HepG2 (cell line): Measurements from ENCODE around the gene SSC4D. TPM values are rescaled to one million over a fixed set of nuclear protein-coding genes. Genes with fewer than 3 reads are reported as not detected.

Experiments used
- KDM5A ChIP-seq: fragments of 200-600 bp; sonication (generic); IDR thresholded peaks from 2 replicates; pipeline ENCODE4 v1.7.0; 2018; ENCODE audit warnings: antibody characterized with exemption, mild to moderate bottlenecking, low read length, borderline replicate concordance
- KLF9 ChIP-seq: IDR thresholded peaks from 2 replicates; pipeline ENCODE4 v1.6.1; 2016; ENCODE audit warnings: low read depth
- MEIS1 ChIP-seq: sonication (generic); formaldehyde crosslinking; IDR thresholded peaks from 2 replicates; pipeline ENCODE4 v1.9.0; 2021; ENCODE audit warnings: mild to moderate bottlenecking, missing genetic modification reagents, moderate library complexity, borderline replicate concordance
- RBAK ChIP-seq: sonication (generic); formaldehyde crosslinking; IDR thresholded peaks from 2 replicates; pipeline ENCODE4 v1.5.1; 2020; ENCODE audit warnings: mild to moderate bottlenecking, missing genetic modification reagents
- RBFOX2 ChIP-seq: fragments of 200-400 bp; formaldehyde crosslinking; IDR thresholded peaks from 2 replicates; pipeline ENCODE4 v1.6.1; 2017; ENCODE audit warnings: low read depth, mild to moderate bottlenecking, low read length
- RFX3 ChIP-seq: IDR thresholded peaks from 2 replicates; pipeline ENCODE4 v1.6.1; 2016; ENCODE audit warnings: missing biosample characterization, missing genetic modification reagents
- ZNF329 ChIP-seq: sonication (generic); formaldehyde crosslinking; IDR thresholded peaks from 2 replicates; pipeline ENCODE4 v1.9.0; 2021; ENCODE audit warnings: low read depth, mild to moderate bottlenecking, missing genetic modification reagents
- ZNF512B ChIP-seq: sonication (generic); formaldehyde crosslinking; IDR thresholded peaks from 2 replicates; pipeline ENCODE4 v1.5.1; 2020; ENCODE audit warnings: missing genetic modification reagents, mild to moderate bottlenecking, borderline replicate concordance
- ZNF546 ChIP-seq: sonication (generic); formaldehyde crosslinking; conservative IDR thresholded peaks from 2 replicates; pipeline ENCODE4 v1.8.1; 2023; ENCODE audit warnings: mild to moderate bottlenecking, missing genetic modification reagents
- ZNF747 ChIP-seq: sonication (generic); formaldehyde crosslinking; IDR thresholded peaks from 2 replicates; pipeline ENCODE4 v1.8.1; 2023; ENCODE audit warnings: missing genetic modification reagents, mild to moderate bottlenecking, borderline replicate concordance
- ZNF770 ChIP-seq: sonication (generic); formaldehyde crosslinking; IDR thresholded peaks from 2 replicates; pipeline ENCODE4 v1.5.0; 2020; ENCODE audit warnings: mild to moderate bottlenecking, missing genetic modification reagents
- ZNF776 ChIP-seq: sonication (generic); formaldehyde crosslinking; IDR thresholded peaks from 2 replicates; pipeline ENCODE4 v1.4.0; 2020; ENCODE audit warnings: mild to moderate bottlenecking, missing genetic modification reagents
- ZSCAN30 ChIP-seq: sonication (generic); formaldehyde crosslinking; IDR thresholded peaks from 2 replicates; pipeline ENCODE4 v1.5.0; 2020; ENCODE audit warnings: mild to moderate bottlenecking, missing genetic modification reagents
- polyA plus RNA-seq, 8 experiments: library from polyadenylated mRNA; depleted of rRNA in 3 of 8; stranded (reverse) in 7 of 8; unstranded in 1 of 8; fragments of >200 nt; fragmentation: Illumina TruSeq in 4 of 8; extraction: Trizol in 4 of 8; gene quantifications; 2 replicates each; pipeline versions ENCODE4 v1.2.1 to v1.2.3, GENCODE V29; 2011 to 2016; ENCODE audit warnings: low read depth in 4 of 8, missing spikeins in 1 of 8, mixed read lengths in 1 of 8; ENCODE audit not compliant: insufficient read depth in 1 of 8
- total RNA-seq, 5 experiments: library from RNA; depleted of rRNA; stranded (reverse); fragments of >200 nt; fragmentation: Illumina TruSeq; extraction: Trizol; gene quantifications; 2 replicates each; pipeline ENCODE4 v1.2.3, GENCODE V29; 2016; ENCODE audit warnings: low read depth in 1 of 5
- TF ChIP-seq, protein P1 (sequence below): sonication (generic); formaldehyde crosslinking; IDR thresholded peaks from 2 replicates; pipeline ENCODE4 v1.4.0; 2020; ENCODE audit warnings: missing genetic modification reagents
- TF ChIP-seq, protein P2 (sequence below), 2 experiments: sonication (generic) in 1 of 2; formaldehyde crosslinking in 1 of 2; IDR thresholded peaks; 2 replicates each; pipeline versions ENCODE4 v1.6.1 to v1.9.0; 2014 to 2022; ENCODE audit warnings: antibody characterized with exemption in 1 of 2, borderline replicate concordance in 1 of 2, inconsistent platforms in 1 of 2, low read depth in 1 of 2, missing genetic modification reagents in 1 of 2
- TF ChIP-seq, protein P3 (sequence below): IDR thresholded peaks from 2 replicates; pipeline ENCODE4 v1.6.1; 2018; ENCODE audit warnings: missing genetic modification reagents

The SSC4D gene
- total and polyA plus RNA-seq, 2 of the 13 experiments (the other 11 are each of a cell fraction or from before 2014, with no cell fraction given): 33.3 to 63.8 TPM

GRCh38 chr7:76358481-76359110 is 50.9 kb downstream of the SSC4D start, which contains the start of gene YWHAG (continued):
- TF ChIP-seq ZNF329 (peak; percentile 81; the same call in 1 of the 2 replicates), ZNF770 (CRISPR knock-in tag) (peak; percentile 45; the same call in 1 of the 2 replicates), ZNF747 (CRISPR knock-in tag) (peak; percentile 88), ZSCAN30 (CRISPR knock-in tag) (no peak), ZNF776 (CRISPR knock-in tag) (peak; percentile 66; the same call in 1 of the 2 replicates), RFX3 (no peak), RBAK (CRISPR knock-in tag) (no peak), RBFOX2 (peak; percentile 95), ZNF512B (CRISPR knock-in tag) (no peak), MEIS1 (CRISPR knock-in tag) (peak; percentile 29; the same call in 1 of the 2 replicates), KDM5A (0 out of 2 replicates have a peak, but pooled peaks have one; percentile 18), KLF9 (CRISPR knock-in tag) (no peak), ZNF546 (CRISPR knock-in tag) (no peak; the same call in 1 of the 2 replicates)
- TF ChIP-seq, protein P1, sequence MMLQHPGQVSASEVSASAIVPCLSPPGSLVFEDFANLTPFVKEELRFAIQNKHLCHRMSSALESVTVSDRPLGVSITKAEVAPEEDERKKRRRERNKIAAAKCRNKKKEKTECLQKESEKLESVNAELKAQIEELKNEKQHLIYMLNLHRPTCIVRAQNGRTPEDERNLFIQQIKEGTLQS: 0 out of 2 replicates have a peak, but pooled peaks have one; percentile 32
- TF ChIP-seq, protein P2, sequence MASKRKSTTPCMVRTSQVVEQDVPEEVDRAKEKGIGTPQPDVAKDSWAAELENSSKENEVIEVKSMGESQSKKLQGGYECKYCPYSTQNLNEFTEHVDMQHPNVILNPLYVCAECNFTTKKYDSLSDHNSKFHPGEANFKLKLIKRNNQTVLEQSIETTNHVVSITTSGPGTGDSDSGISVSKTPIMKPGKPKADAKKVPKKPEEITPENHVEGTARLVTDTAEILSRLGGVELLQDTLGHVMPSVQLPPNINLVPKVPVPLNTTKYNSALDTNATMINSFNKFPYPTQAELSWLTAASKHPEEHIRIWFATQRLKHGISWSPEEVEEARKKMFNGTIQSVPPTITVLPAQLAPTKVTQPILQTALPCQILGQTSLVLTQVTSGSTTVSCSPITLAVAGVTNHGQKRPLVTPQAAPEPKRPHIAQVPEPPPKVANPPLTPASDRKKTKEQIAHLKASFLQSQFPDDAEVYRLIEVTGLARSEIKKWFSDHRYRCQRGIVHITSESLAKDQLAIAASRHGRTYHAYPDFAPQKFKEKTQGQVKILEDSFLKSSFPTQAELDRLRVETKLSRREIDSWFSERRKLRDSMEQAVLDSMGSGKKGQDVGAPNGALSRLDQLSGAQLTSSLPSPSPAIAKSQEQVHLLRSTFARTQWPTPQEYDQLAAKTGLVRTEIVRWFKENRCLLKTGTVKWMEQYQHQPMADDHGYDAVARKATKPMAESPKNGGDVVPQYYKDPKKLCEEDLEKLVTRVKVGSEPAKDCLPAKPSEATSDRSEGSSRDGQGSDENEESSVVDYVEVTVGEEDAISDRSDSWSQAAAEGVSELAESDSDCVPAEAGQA (IDR thresholded peaks at IDR 0.05; ENCODE audit: low read depth): 0 out of 2 replicates have a peak, but pooled peaks have one; percentile 30
- TF ChIP-seq, protein P2 (CRISPR knock-in tag; IDR thresholded peaks at IDR 0.05; ENCODE audit: borderline replicate concordance): no peak
- TF ChIP-seq, protein P3, sequence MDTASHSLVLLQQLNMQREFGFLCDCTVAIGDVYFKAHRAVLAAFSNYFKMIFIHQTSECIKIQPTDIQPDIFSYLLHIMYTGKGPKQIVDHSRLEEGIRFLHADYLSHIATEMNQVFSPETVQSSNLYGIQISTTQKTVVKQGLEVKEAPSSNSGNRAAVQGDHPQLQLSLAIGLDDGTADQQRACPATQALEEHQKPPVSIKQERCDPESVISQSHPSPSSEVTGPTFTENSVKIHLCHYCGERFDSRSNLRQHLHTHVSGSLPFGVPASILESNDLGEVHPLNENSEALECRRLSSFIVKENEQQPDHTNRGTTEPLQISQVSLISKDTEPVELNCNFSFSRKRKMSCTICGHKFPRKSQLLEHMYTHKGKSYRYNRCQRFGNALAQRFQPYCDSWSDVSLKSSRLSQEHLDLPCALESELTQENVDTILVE (CRISPR knock-in tag): peak; percentile 25; the same call in 1 of the 2 replicates
